ENCODE data around the gene LMBR1.

LMBR1 gene

GRCh38 chr7:156675721-156676120 is 217.3 kb downstream of the LMBR1 start:
- H3K4me3 ChIP-seq, result no peak overlapping the region
- DNase-seq (ENCODE audit: low read depth, low spot score), result no peak
- H3K36me3 ChIP-seq (ENCODE audit: insufficient read depth, low read length), result no peaks in the 10 kb centered on the region
- H3K9ac ChIP-seq (ENCODE audit: insufficient read length), result no peak overlapping the region
- H3K9me3 ChIP-seq (ENCODE audit: low read depth, low read length), result no peaks in the 10 kb centered on the region
- TF ChIP-seq POLR2AphosphoS5 (IDR thresholded peaks at IDR 0.05; ENCODE audit: borderline replicate concordance, low read depth, low read length) (no peak), EZH2 (IDR thresholded peaks at IDR 0.05) (no peak), FOXP2 (optimal IDR thresholded peaks at IDR 0.05; ENCODE audit: control extremely low read depth, extremely low read length, insufficient read depth) (no peak)
- no peak overlapping the region for H3K27ac ChIP-seq

- DNase-seq (ENCODE audit: low read depth, low spot score), result no peak
- no peaks in the 10 kb centered on the region for H3K36me3 ChIP-seq (ENCODE audit: insufficient read depth, low read length)
- H3K4me3 ChIP-seq, result no peak overlapping the region
- H3K9ac ChIP-seq (ENCODE audit: insufficient read length), result no peak overlapping the region
- TF ChIP-seq EZH2 (IDR thresholded peaks at IDR 0.05) (no peak), POLR2AphosphoS5 (IDR thresholded peaks at IDR 0.05; ENCODE audit: borderline replicate concordance, low read depth, low read length) (no peak), FOXP2 (optimal IDR thresholded peaks at IDR 0.05; ENCODE audit: control extremely low read depth, extremely low read length, insufficient read depth) (no peak)
- no peak overlapping the region for H3K27ac ChIP-seq
- H3K9me3 ChIP-seq (ENCODE audit: low read depth, low read length), result no peaks in the 10 kb centered on the region
These were observed 219.1 kb downstream of the LMBR1 start for GRCh38 chr7:156673902-156674301.

GRCh38 chr7:156673454-156673853 is 219.5 kb downstream of the LMBR1 start:
- no peaks in the 10 kb centered on the region for H3K36me3 ChIP-seq (ENCODE audit: insufficient read depth, low read length)

GRCh38 chr7:156669035-156669828 is 223.8 kb downstream of the LMBR1 start:
- no peak overlapping the region for H3K27ac ChIP-seq

More at GRCh38 chr7:156673454-156673853, 219.5 kb downstream of the LMBR1 start:
- H3K27ac ChIP-seq, result no peak overlapping the region
- H3K4me3 ChIP-seq, result no peak overlapping the region
- no peaks in the 10 kb centered on the region for H3K9me3 ChIP-seq (ENCODE audit: low read depth, low read length)
- H3K9ac ChIP-seq (ENCODE audit: insufficient read length), result no peak overlapping the region
- no peak for DNase-seq (ENCODE audit: low read depth, low spot score)
- TF ChIP-seq FOXP2 (optimal IDR thresholded peaks at IDR 0.05; ENCODE audit: control extremely low read depth, extremely low read length, insufficient read depth), result no peak
- TF ChIP-seq EZH2 (IDR thresholded peaks at IDR 0.05), result no peak
- TF ChIP-seq POLR2AphosphoS5 (IDR thresholded peaks at IDR 0.05; ENCODE audit: borderline replicate concordance, low read depth, low read length), result no peak

GRCh38 chr7:156668130-156668741 is 224.7 kb downstream of the LMBR1 start:
- TF ChIP-seq POLR2AphosphoS5 (IDR thresholded peaks at IDR 0.05; ENCODE audit: borderline replicate concordance, low read depth, low read length) (no peak), FOXP2 (optimal IDR thresholded peaks at IDR 0.05; ENCODE audit: control extremely low read depth, extremely low read length, insufficient read depth) (no peak), EZH2 (IDR thresholded peaks at IDR 0.05) (no peak)
- H3K36me3 ChIP-seq (ENCODE audit: insufficient read depth, low read length), result no peaks in the 10 kb centered on the region
- H3K4me3 ChIP-seq, result no peak overlapping the region
- H3K27ac ChIP-seq, result no peak overlapping the region
- no peaks in the 10 kb centered on the region for H3K9me3 ChIP-seq (ENCODE audit: low read depth, low read length)
- H3K9ac ChIP-seq (ENCODE audit: insufficient read length), result no peak overlapping the region
- DNase-seq (ENCODE audit: low read depth, low spot score), result no peak

More at GRCh38 chr7:156669035-156669828, 223.8 kb downstream of the LMBR1 start:
- Histone ChIP-seq H3K9ac (ENCODE audit: insufficient read length) (no peak overlapping the region), H3K9me3 (ENCODE audit: low read depth, low read length) (no peaks in the 10 kb centered on the region), H3K36me3 (ENCODE audit: insufficient read depth, low read length) (no peaks in the 10 kb centered on the region), H3K4me3 (no peak overlapping the region)
- TF ChIP-seq FOXP2 (optimal IDR thresholded peaks at IDR 0.05; ENCODE audit: control extremely low read depth, extremely low read length, insufficient read depth) (no peak), POLR2AphosphoS5 (IDR thresholded peaks at IDR 0.05; ENCODE audit: borderline replicate concordance, low read depth, low read length) (no peak), EZH2 (IDR thresholded peaks at IDR 0.05) (no peak)
- DNase-seq (ENCODE audit: low read depth, low spot score), result no peak

- TF ChIP-seq EZH2 (IDR thresholded peaks at IDR 0.05), result no peak
- H3K36me3 ChIP-seq (ENCODE audit: insufficient read depth, low read length), result no peaks in the 10 kb centered on the region
- no peak overlapping the region for H3K9ac ChIP-seq (ENCODE audit: insufficient read length)
- H3K9me3 ChIP-seq (ENCODE audit: low read depth, low read length), result no peaks in the 10 kb centered on the region
- no peak overlapping the region for H3K27ac ChIP-seq
- DNase-seq (ENCODE audit: low read depth, low spot score), result no peak
- no peak overlapping the region for H3K4me3 ChIP-seq
These were observed 225.9 kb downstream of the LMBR1 start for GRCh38 chr7:156667110-156667426.

- Histone ChIP-seq H3K9me3 (ENCODE audit: low read depth, low read length) (no peaks in the 10 kb centered on the region), H3K4me3 (no peak overlapping the region), H3K27ac (no peak overlapping the region), H3K9ac (ENCODE audit: insufficient read length) (no peak overlapping the region), H3K36me3 (ENCODE audit: insufficient read depth, low read length) (no peaks in the 10 kb centered on the region)
- no peak for DNase-seq (ENCODE audit: low read depth, low spot score)
- TF ChIP-seq EZH2 (IDR thresholded peaks at IDR 0.05) (no peak), POLR2AphosphoS5 (IDR thresholded peaks at IDR 0.05; ENCODE audit: borderline replicate concordance, low read depth, low read length) (no peak), FOXP2 (optimal IDR thresholded peaks at IDR 0.05; ENCODE audit: control extremely low read depth, extremely low read length, insufficient read depth) (no peak)
These were observed 226.4 kb downstream of the LMBR1 start for GRCh38 chr7:156666368-156667109.

- H3K9me3 ChIP-seq (ENCODE audit: low read depth, low read length), result no peaks in the 10 kb centered on the region
These were observed 227.9 kb downstream of the LMBR1 start for GRCh38 chr7:156665101-156665500.

More at GRCh38 chr7:156665101-156665500, 227.9 kb downstream of the LMBR1 start:
- no peak for TF ChIP-seq POLR2AphosphoS5 (IDR thresholded peaks at IDR 0.05; ENCODE audit: borderline replicate concordance, low read depth, low read length)
- Histone ChIP-seq H3K4me3 (no peak overlapping the region), H3K27ac (no peak overlapping the region), H3K36me3 (ENCODE audit: insufficient read depth, low read length) (no peaks in the 10 kb centered on the region), H3K9ac (ENCODE audit: insufficient read length) (no peak overlapping the region)
- DNase-seq (ENCODE audit: low read depth, low spot score), result no peak

Measured in SK-N-MC (cell line).